Stomach smooth muscle (tissue), 2 donors: ENCODE results near the gene MAPK1IP1L.
"Not testable (repeated sequence)": the region's sequence is repeated elsewhere in the genome, so short reads cannot be mapped to it uniquely, and the experiment has no call there.

Source experiments
- H3K27ac ChIP-seq: one replicate; pipeline ENCODE4 v1.7.0; 2013; ENCODE audit warnings: mild to moderate bottlenecking, low read length, inconsistent platforms
- H3K27me3 ChIP-seq, 2 donors: one replicate each; pipeline ENCODE4 v1.7.0; 2013; ENCODE audit warnings: low read length in 2 of 2; ENCODE audit not compliant: insufficient read depth in 2 of 2, control insufficient read depth in 1 of 2
- H3K36me3 ChIP-seq, 2 donors: one replicate each; pipeline ENCODE4 v1.7.0; 2013; ENCODE audit warnings: low read length in 2 of 2; ENCODE audit not compliant: control insufficient read depth in 2 of 2, insufficient read depth in 2 of 2
- H3K4me1 ChIP-seq: one replicate; pipeline ENCODE4 v1.7.0; 2013; ENCODE audit warnings: low read length; ENCODE audit not compliant: control insufficient read depth, insufficient read depth
- H3K4me3 ChIP-seq, 2 donors: one replicate each; pipeline ENCODE4 v1.7.0; 2013; ENCODE audit warnings: low read length in 2 of 2
- H3K9ac ChIP-seq, 2 donors: one replicate each; pipeline ENCODE4 v1.7.0; 2013; ENCODE audit warnings: low read length in 2 of 2, mild to moderate bottlenecking in 1 of 2
- H3K9me3 ChIP-seq, 2 donors: one replicate each; pipeline ENCODE4 v1.7.0; 2013; ENCODE audit warnings: low read length in 2 of 2; ENCODE audit not compliant: control insufficient read depth in 2 of 2
- donor health status: healthy.
- donor health status: Pancreatic carcinoma.

Gene MAPK1IP1L

GRCh38 chr14:55054098-55054497 lies 2.7 kb downstream of the MAPK1IP1L start:
- Histone ChIP-seq H3K4me3 (no peak overlapping the region), H3K4me1 (peaks cover 16% of the 10 kb centered on the region)

DNA sequence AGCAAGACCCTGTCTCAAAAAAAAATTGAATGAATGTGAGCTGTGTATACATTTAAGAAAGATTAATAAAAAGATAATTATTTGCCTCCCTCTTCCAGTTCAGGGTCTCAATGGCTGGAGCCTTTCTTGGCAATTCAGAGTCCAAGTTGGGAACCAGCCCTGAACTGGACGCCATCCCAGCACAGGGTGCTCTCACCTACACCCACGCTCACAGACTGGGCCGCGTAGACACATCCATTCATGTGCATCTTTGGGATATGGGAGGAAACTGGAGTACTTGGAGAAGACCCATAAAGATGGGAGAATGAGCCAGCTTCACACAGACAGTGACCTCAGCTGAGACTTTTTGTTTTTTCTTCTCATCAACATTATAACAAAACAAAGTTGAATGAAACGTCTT lies 6.5 kb downstream of the MAPK1IP1L start:
- no peak overlapping the region for H3K9ac ChIP-seq
- no peak overlapping the region for H3K4me3 ChIP-seq
- no peaks in the 10 kb centered on the region for H3K9me3 ChIP-seq
- H3K4me1 ChIP-seq = peaks cover 12% of the 10 kb centered on the region
- H3K27me3 ChIP-seq = no peaks in the 10 kb centered on the region
- H3K36me3 ChIP-seq = peaks cover 2 to 5% of the 10 kb centered on the region in 2 donors
- no peak overlapping the region for H3K27ac ChIP-seq

More at GRCh38 chr14:55054098-55054497, 2.7 kb downstream of the MAPK1IP1L start:
- Histone ChIP-seq H3K36me3 (peaks cover 0 to 2% of the 10 kb centered on the region in 2 donors), H3K27ac (no peak overlapping the region), H3K9me3 (no peaks in the 10 kb centered on the region), H3K9ac (no peak overlapping the region), H3K27me3 (no peaks in the 10 kb centered on the region)

DNA sequence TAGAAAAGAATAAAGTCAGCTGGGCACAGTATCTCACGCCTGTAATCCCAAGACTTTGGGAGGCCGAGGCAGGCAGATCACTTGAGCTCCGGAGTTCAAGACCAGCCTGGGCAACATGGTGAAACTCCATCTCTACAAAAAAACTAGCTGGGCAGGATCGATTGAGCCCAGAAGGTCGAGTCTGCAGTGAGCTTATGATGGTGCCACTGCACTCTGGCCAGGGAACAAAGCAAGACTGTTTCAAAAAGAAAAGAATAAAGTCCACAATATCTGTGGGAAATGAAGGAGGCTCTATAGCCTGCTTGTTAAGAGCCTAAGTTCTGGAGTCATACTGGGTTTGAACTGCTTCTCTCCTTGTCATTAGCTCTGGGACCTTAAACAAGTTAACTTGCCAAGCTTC lies 7.9 kb downstream of the MAPK1IP1L start:
- Histone ChIP-seq H3K27ac (no peak overlapping the region), H3K4me1 (peaks cover 8% of the 10 kb centered on the region), H3K36me3 (peaks cover 2 to 12% of the 10 kb centered on the region in 2 donors), H3K9me3 (no peaks in the 10 kb centered on the region), H3K27me3 (no peaks in the 10 kb centered on the region), H3K4me3 (no peak overlapping the region), H3K9ac (no peak overlapping the region)

DNA sequence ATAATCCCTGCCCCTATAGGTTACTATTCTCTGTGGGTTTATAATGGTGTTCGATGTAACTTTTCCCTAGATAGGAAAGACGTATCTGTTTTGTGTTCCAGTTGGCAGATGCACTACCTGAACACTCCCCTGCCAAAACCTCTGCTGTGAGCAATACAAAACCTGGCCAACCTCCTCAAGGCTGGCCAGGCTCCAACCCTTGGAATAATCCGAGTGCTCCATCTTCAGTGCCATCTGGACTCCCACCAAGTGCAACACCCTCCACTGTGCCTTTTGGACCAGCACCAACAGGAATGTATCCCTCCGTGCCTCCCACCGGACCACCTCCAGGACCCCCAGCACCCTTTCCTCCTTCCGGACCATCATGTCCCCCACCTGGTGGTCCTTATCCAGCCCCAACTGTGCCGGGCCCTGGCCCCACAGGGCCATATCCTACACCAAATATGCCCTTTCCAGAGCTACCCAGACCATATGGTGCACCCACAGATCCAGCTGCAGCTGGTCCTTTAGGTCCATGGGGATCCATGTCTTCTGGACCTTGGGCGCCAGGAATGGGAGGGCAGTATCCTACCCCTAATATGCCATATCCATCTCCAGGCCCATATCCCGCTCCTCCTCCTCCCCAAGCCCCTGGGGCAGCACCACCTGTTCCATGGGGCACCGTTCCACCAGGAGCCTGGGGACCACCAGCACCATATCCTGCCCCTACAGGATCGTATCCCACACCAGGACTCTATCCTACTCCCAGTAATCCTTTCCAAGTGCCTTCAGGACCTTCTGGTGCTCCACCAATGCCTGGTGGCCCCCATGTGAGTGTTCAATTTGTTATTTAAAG lies 11.3 kb downstream of the MAPK1IP1L start:
- H3K9ac ChIP-seq = no peak overlapping the region
- peaks cover 3 to 14% of the 10 kb centered on the region in 2 donors for H3K36me3 ChIP-seq
- no peak overlapping the region for H3K4me3 ChIP-seq
- H3K4me1 ChIP-seq = peaks cover 8% of the 10 kb centered on the region
- H3K9me3 ChIP-seq = no peaks in the 10 kb centered on the region
- no peak overlapping the region for H3K27ac ChIP-seq
- no peaks in the 10 kb centered on the region for H3K27me3 ChIP-seq

GRCh38 chr14:55064896-55065295 lies 13.4 kb downstream of the MAPK1IP1L start:
- H3K9me3 ChIP-seq, H3K27ac ChIP-seq, H3K9ac ChIP-seq, H3K4me3 ChIP-seq, H3K27me3 ChIP-seq, H3K4me1 ChIP-seq: not testable (repeated sequence)
- H3K36me3 ChIP-seq = peaks cover 5 to 15% of the 10 kb centered on the region in 2 donors

DNA sequence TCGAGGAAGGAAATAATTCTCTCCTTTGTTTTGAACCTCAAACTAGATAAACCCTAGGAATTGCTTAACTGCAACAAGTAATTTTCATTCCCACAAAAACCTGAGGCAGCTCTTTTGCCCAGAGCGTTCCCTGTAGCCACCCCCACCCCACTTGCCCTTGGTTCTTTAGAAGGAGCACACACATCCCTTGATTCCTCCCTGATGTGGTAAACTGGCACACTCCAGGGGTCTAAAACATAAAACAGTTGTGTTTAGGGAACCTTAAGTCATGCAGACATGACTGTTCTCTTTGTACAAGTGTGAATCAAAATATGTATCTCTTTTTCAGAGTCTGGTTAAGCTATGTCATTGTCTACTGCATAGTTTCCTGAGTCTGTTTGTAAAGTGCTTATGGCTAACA lies 14.0 kb downstream of the MAPK1IP1L start:
- H3K4me3 ChIP-seq = no peak overlapping the region
- no peaks in the 10 kb centered on the region for H3K27me3 ChIP-seq
- peaks cover 5 to 15% of the 10 kb centered on the region in 2 donors for H3K36me3 ChIP-seq
- peak overlapping the region; percentile 20 for H3K27ac ChIP-seq
- H3K9ac ChIP-seq = no peak overlapping the region
- H3K4me1 ChIP-seq = peaks cover 8% of the 10 kb centered on the region
- H3K9me3 ChIP-seq = no peaks in the 10 kb centered on the region

- no peak overlapping the region for H3K4me3 ChIP-seq
- H3K27ac ChIP-seq = no peak overlapping the region
- H3K27me3 ChIP-seq = no peaks in the 10 kb centered on the region
- peaks cover 5 to 15% of the 10 kb centered on the region in 2 donors for H3K36me3 ChIP-seq
- H3K9ac ChIP-seq = no peak overlapping the region
- H3K9me3 ChIP-seq = no peaks in the 10 kb centered on the region
- peaks cover 10% of the 10 kb centered on the region for H3K4me1 ChIP-seq
These were observed 14.8 kb downstream of the MAPK1IP1L start for GRCh38 chr14:55066223-55066622.

DNA sequence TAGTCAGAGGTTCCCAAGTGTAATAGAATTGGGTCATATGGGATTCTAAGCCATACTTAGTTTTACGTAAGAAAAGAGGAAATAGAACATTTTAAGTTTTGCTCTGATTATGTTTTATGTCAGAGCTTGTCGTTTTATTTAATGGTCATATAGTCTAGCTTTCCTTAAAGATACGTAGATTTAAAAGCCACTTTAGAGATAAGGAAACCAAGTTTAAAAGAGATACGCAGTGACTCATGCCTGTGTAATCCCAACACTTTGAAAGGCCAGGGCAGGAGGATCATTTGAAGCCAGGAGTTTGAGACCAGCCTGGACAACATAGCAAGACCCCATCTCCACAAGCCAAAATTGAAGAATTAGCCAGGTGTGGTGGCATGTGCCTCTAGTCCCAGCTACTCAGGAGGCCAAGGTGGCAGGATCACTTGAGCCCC lies 19.5 kb downstream of the MAPK1IP1L start:
- Histone ChIP-seq H3K9me3 (no peaks in the 10 kb centered on the region), H3K27ac (no peak overlapping the region), H3K4me3 (no peak overlapping the region), H3K27me3 (no peaks in the 10 kb centered on the region), H3K36me3 (peaks cover 3% of the 10 kb centered on the region in 2 donors), H3K4me1 (peaks cover 18% of the 10 kb centered on the region), H3K9ac (no peak overlapping the region)

GRCh38 chr14:55071870-55072640 lies 20.6 kb downstream of the MAPK1IP1L start:
- Histone ChIP-seq H3K4me3 (peak overlapping the region in 1 of 2 donors; percentile 0), H3K9ac (peak overlapping the region in 1 of 2 donors; percentile 60), H3K36me3 (peaks cover 3% of the 10 kb centered on the region in 2 donors), H3K27me3 (no peaks in the 10 kb centered on the region), H3K4me1 (peaks cover 18% of the 10 kb centered on the region), H3K9me3 (no peaks in the 10 kb centered on the region), H3K27ac (peak overlapping the region; percentile 69)

GRCh38 chr14:55073856-55074255 lies 22.4 kb downstream of the MAPK1IP1L start:
- Histone ChIP-seq H3K4me3 (no peak overlapping the region), H3K27me3 (no peaks in the 10 kb centered on the region), H3K36me3 (no peaks in the 10 kb centered on the region), H3K4me1 (peaks cover 18% of the 10 kb centered on the region), H3K9ac (no peak overlapping the region), H3K27ac (no peak overlapping the region), H3K9me3 (no peaks in the 10 kb centered on the region)
